Erythroblast (primary cell): ENCODE data around the gene KCNMA1.

Source experiments
- GATA1 ChIP-seq: IDR thresholded peaks from 2 replicates; pipeline ENCODE4 v1.6.1; 2011; ENCODE audit warnings: low read depth, mild to moderate bottlenecking, control low read depth, low read length, moderate library complexity
- POLR2A ChIP-seq: IDR thresholded peaks from 2 replicates; pipeline ENCODE4 v1.6.1; 2011; ENCODE audit warnings: mild to moderate bottlenecking, low read length

GRCh38 chr10:77457266-77457665 is 180.3 kb downstream of the KCNMA1 start:
- TF ChIP-seq GATA1, result no peak
- no peak for TF ChIP-seq POLR2A
